GM12892 (cell line): ENCODE measurements around the gene TRIM64C.
"Not testable (repeated sequence)": the region's sequence is repeated elsewhere in the genome, so short reads cannot be mapped to it uniquely, and the experiment has no call there.

Experiments used
- POLR2A ChIP-seq: IDR thresholded peaks from 2 replicates; pipeline ENCODE4 v1.6.1; 2011; ENCODE audit warnings: low read depth, low read length, control low read depth
- POLR2AphosphoS5 ChIP-seq: IDR thresholded peaks from 2 replicates; pipeline ENCODE4 v1.6.1; 2011; ENCODE audit warnings: low read depth, low read length, control low read depth
- TAF1 ChIP-seq: IDR thresholded peaks from 2 replicates; pipeline ENCODE4 v1.6.1; 2011; ENCODE audit warnings: low read depth, mild to moderate bottlenecking, control low read depth, low read length, borderline replicate concordance

DNA sequence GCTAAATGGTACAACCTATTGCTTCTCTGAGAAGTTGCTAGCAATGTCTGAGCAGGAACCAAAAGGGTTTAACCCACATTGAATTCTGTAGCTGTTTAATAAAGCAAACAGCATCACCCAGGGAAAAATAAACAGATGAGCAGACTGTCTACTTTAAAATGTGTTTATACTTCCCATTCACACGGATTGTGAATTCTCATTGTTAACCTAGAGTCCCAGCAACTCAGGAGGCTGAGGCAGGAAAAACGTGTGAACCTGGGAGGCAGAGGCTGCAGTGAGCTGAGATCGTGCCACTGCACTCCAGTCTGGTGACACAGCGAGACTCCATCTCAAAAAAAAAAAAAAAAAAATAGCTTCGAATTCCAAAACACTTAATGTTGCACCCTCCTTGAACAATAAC lies 11.0 kb upstream of the TRIM64C start:
- TF ChIP-seq POLR2A, POLR2AphosphoS5, TAF1: not testable (repeated sequence)
